SK-N-SH treated with all-trans-retinoic acid at 6 μM for 48 hours (cell line): ENCODE measurements around the gene PCNP.
"Not testable (repeated sequence)": the region's sequence is repeated elsewhere in the genome, so short reads cannot be mapped to it uniquely, and the experiment has no call there.

Experiments used
- ATAC-seq: fragments of 200-7000 bp; cut with Tn5 transposase; 3 replicates; pipeline ENCODE4 v1.9.1; 2020; ENCODE audit warnings: mild to moderate bottlenecking, moderate library complexity
- ARNTL ChIP-seq: fragments of 450-650 bp; formaldehyde crosslinking; IDR thresholded peaks from 2 replicates; pipeline ENCODE4 v1.5.0; 2020; ENCODE audit warnings: low read depth, mild to moderate bottlenecking, moderate library complexity, borderline replicate concordance
- BACH2 ChIP-seq: fragments of 250-450 bp; sonication (Bioruptor Pico); IDR thresholded peaks from 2 replicates; pipeline ENCODE4 v1.9.0; 2021; ENCODE audit warnings: mild to moderate bottlenecking, borderline replicate concordance
- CREB5 ChIP-seq: fragments of 250-450 bp; sonication (Bioruptor Pico); IDR thresholded peaks from 2 replicates; pipeline ENCODE4 v1.5.1; 2020; ENCODE audit warnings: low read depth, mild to moderate bottlenecking, moderate library complexity
- CSDC2 ChIP-seq: fragments of 250-450 bp; sonication (Bioruptor Pico); IDR thresholded peaks from 2 replicates; pipeline ENCODE4 v1.5.0; 2020; ENCODE audit warnings: mild to moderate bottlenecking, moderate library complexity
- ESRRG ChIP-seq: fragments of 250-450 bp; sonication (Bioruptor Pico); IDR thresholded peaks from 2 replicates; pipeline ENCODE4 v1.6.1; 2021; ENCODE audit warnings: mild to moderate bottlenecking
- GLIS3 ChIP-seq: fragments of 250-450 bp; sonication (Bioruptor Pico); IDR thresholded peaks from 2 replicates; pipeline ENCODE4 v1.5.0; 2020; ENCODE audit warnings: mild to moderate bottlenecking, moderate library complexity
- ISL1 ChIP-seq: fragments of 250-450 bp; sonication (Bioruptor Pico); IDR thresholded peaks from 2 replicates; pipeline ENCODE4 v2.1.2; 2022; ENCODE audit warnings: mild to moderate bottlenecking, moderate library complexity
- OSR1 ChIP-seq: fragments of 250-450 bp; sonication (Bioruptor Pico); IDR thresholded peaks from 2 replicates; pipeline ENCODE4 v1.8.0; 2022; ENCODE audit warnings: moderate library complexity, mild to moderate bottlenecking, inconsistent platforms
- PPARA ChIP-seq: fragments of 250-450 bp; sonication (Bioruptor Pico); IDR thresholded peaks from 2 replicates; pipeline ENCODE4 v1.5.0; 2020; ENCODE audit warnings: mild to moderate bottlenecking, borderline replicate concordance
- RARB ChIP-seq: fragments of 250-450 bp; sonication (Bioruptor Pico); IDR thresholded peaks from 2 replicates; pipeline ENCODE4 v1.8.0; 2021; ENCODE audit warnings: mild to moderate bottlenecking, moderate library complexity
- TCF4 ChIP-seq: fragments of 250-450 bp; sonication (Bioruptor Pico); IDR thresholded peaks from 2 replicates; pipeline ENCODE4 v1.8.0; 2021; ENCODE audit warnings: mild to moderate bottlenecking, moderate library complexity, borderline replicate concordance
- TOX ChIP-seq: fragments of 250-450 bp; sonication (Bioruptor Pico); IDR thresholded peaks from 2 replicates; pipeline ENCODE4 v1.8.0; 2021; ENCODE audit warnings: mild to moderate bottlenecking, moderate library complexity, borderline replicate concordance
- TSHZ2 ChIP-seq: fragments of 250-450 bp; sonication (Bioruptor Pico); IDR thresholded peaks from 2 replicates; pipeline ENCODE4 v1.5.0; 2020; ENCODE audit warnings: mild to moderate bottlenecking, moderate library complexity
- ZC3H10 ChIP-seq: fragments of 250-450 bp; sonication (Bioruptor Pico); IDR thresholded peaks from 2 replicates; pipeline ENCODE4 v1.5.1; 2021; ENCODE audit warnings: mild to moderate bottlenecking, moderate library complexity
- ZFP3 ChIP-seq: fragments of 250-450 bp; sonication (Bioruptor Pico); IDR thresholded peaks from 2 replicates; pipeline ENCODE4 v1.5.0; 2020; ENCODE audit warnings: mild to moderate bottlenecking, moderate library complexity
- ZFP30 ChIP-seq: fragments of 450-650 bp; formaldehyde crosslinking; IDR thresholded peaks from 2 replicates; pipeline ENCODE4 v1.5.0; 2022; ENCODE audit warnings: mild to moderate bottlenecking, moderate library complexity
- ZNF565 ChIP-seq: fragments of 450-650 bp; formaldehyde crosslinking; conservative IDR thresholded peaks from 2 replicates; pipeline ENCODE4 v1.5.0; 2020; ENCODE audit warnings: low read depth, mild to moderate bottlenecking, moderate library complexity
- ZNF70 ChIP-seq: fragments of 450-650 bp; formaldehyde crosslinking; IDR thresholded peaks from 2 replicates; pipeline ENCODE4 v1.5.0; 2020; ENCODE audit warnings: mild to moderate bottlenecking, moderate library complexity
- ZNF8 ChIP-seq: fragments of 450-650 bp; formaldehyde crosslinking; IDR thresholded peaks from 2 replicates; pipeline ENCODE4 v1.5.0; 2020; ENCODE audit warnings: mild to moderate bottlenecking, moderate library complexity
- TF ChIP-seq, protein P1 (sequence below): fragments of 250-450 bp; sonication (Bioruptor Pico); IDR thresholded peaks from 2 replicates; pipeline ENCODE4 v1.5.1; 2021; ENCODE audit warnings: mild to moderate bottlenecking, moderate library complexity
- TF ChIP-seq, protein P2 (sequence below): fragments of 250-450 bp; sonication (Bioruptor Pico); IDR thresholded peaks from 2 replicates; pipeline ENCODE4 v1.8.0; 2021; ENCODE audit warnings: low read depth, mild to moderate bottlenecking, moderate library complexity, borderline replicate concordance

The PCNP gene

GRCh38 chr3:101631098-101631796 lies 57.3 kb downstream of the PCNP start:
- no peak for ATAC-seq
- TF ChIP-seq PPARA (CRISPR knock-in tag), result no peak
- TF ChIP-seq ZFP3 (CRISPR knock-in tag), result no peak
- TF ChIP-seq, protein P1, sequence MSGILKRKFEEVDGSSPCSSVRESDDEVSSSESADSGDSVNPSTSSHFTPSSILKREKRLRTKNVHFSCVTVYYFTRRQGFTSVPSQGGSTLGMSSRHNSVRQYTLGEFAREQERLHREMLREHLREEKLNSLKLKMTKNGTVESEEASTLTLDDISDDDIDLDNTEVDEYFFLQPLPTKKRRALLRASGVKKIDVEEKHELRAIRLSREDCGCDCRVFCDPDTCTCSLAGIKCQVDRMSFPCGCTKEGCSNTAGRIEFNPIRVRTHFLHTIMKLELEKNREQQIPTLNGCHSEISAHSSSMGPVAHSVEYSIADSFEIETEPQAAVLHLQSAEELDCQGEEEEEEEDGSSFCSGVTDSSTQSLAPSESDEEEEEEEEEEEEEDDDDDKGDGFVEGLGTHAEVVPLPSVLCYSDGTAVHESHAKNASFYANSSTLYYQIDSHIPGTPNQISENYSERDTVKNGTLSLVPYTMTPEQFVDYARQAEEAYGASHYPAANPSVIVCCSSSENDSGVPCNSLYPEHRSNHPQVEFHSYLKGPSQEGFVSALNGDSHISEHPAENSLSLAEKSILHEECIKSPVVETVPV (CRISPR knock-in tag), result no peak
- TF ChIP-seq BACH2, result no peak
- TF ChIP-seq ZNF565 (CRISPR knock-in tag), result no peak
- TF ChIP-seq CSDC2 (CRISPR knock-in tag), result no peak
- TF ChIP-seq ARNTL (CRISPR knock-in tag), result no peak
- TF ChIP-seq TSHZ2 (CRISPR knock-in tag), result no peak
- no peak for TF ChIP-seq TCF4 (CRISPR knock-in tag)
- TF ChIP-seq OSR1 (CRISPR knock-in tag), result no peak
- TF ChIP-seq CREB5 (CRISPR knock-in tag), result no peak
- TF ChIP-seq GLIS3 (CRISPR knock-in tag), result no peak
- TF ChIP-seq, protein P2, sequence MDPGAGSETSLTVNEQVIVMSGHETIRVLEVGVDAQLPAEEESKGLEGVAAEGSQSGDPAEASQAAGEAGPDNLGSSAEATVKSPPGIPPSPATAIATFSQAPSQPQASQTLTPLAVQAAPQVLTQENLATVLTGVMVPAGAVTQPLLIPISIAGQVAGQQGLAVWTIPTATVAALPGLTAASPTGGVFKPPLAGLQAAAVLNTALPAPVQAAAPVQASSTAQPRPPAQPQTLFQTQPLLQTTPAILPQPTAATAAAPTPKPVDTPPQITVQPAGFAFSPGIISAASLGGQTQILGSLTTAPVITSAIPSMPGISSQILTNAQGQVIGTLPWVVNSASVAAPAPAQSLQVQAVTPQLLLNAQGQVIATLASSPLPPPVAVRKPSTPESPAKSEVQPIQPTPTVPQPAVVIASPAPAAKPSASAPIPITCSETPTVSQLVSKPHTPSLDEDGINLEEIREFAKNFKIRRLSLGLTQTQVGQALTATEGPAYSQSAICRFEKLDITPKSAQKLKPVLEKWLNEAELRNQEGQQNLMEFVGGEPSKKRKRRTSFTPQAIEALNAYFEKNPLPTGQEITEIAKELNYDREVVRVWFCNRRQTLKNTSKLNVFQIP, result no peak
- no peak for TF ChIP-seq ESRRG (CRISPR knock-in tag)
- no peak for TF ChIP-seq ZC3H10 (CRISPR knock-in tag)
- TF ChIP-seq ZNF70 (CRISPR knock-in tag), result no peak
- TF ChIP-seq RARB (CRISPR knock-in tag), result no peak
- TF ChIP-seq ZNF8 (CRISPR knock-in tag), result no peak
- no peak for TF ChIP-seq ISL1 (CRISPR knock-in tag)

DNA sequence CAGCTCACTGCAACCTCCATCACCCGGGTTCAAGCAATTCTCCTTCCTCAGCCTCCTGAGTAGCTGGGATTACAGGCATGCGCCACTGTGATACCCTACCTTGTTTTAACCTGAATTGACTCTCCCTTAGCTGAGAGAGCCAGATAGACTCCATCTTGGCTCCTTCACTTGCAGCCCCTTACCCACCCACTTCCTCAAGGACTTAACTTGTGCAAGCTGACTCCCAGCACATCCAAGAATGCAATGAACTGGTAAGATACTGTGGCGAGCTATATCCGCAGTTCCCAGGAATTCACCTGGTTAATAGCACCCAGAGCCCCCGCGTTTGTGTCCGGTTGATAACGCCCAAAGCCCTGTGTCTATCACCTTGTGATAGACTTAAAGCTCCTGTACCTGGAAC lies 58.0 kb downstream of the PCNP start:
- not testable (repeated sequence) for ATAC-seq

GRCh38 chr3:101632586-101632985 lies 58.6 kb downstream of the PCNP start:
- ATAC-seq, result no peak
- TF ChIP-seq ZFP30 (CRISPR knock-in tag) (no peak), BACH2 (no peak), ZNF8 (CRISPR knock-in tag) (no peak), CREB5 (CRISPR knock-in tag) (no peak), CSDC2 (CRISPR knock-in tag) (no peak), TSHZ2 (CRISPR knock-in tag) (no peak), OSR1 (CRISPR knock-in tag) (no peak), ZFP3 (CRISPR knock-in tag) (no peak), ISL1 (CRISPR knock-in tag) (no peak), TOX (CRISPR knock-in tag) (no peak)
- TF ChIP-seq, protein P1 (CRISPR knock-in tag), result no peak
- TF ChIP-seq, protein P2, result no peak
